GM23338 (cell line): ENCODE measurements around the gene CCBE1.

ENCODE experiments used
- CREB1 ChIP-seq: fragments of 250-450 bp; sonication (Bioruptor Pico); IDR thresholded peaks from 2 replicates; pipeline ENCODE4 v1.5.0; 2020; ENCODE audit warnings: low read depth, mild to moderate bottlenecking, moderate library complexity
- EZH2 ChIP-seq: fragments of 200-600 bp; sonication (generic); IDR thresholded peaks from one replicate; pipeline ENCODE4 v1.8.0; 2017; ENCODE audit warnings: antibody characterized with exemption, mild to moderate bottlenecking, low read depth; ENCODE audit not compliant: unreplicated experiment
- EZH2phosphoT487 ChIP-seq: fragments of 200-600 bp; sonication (generic); IDR thresholded peaks from one replicate; pipeline ENCODE4 v1.8.1; 2018; ENCODE audit warnings: antibody characterized with exemption; ENCODE audit not compliant: unreplicated experiment
- JUNB ChIP-seq: IDR thresholded peaks from one replicate; pipeline ENCODE4 v1.6.1; 2016; ENCODE audit warnings: antibody characterized with exemption; ENCODE audit not compliant: unreplicated experiment
- POLR2AphosphoS5 ChIP-seq: IDR thresholded peaks from 2 replicates; pipeline ENCODE4 v1.6.1; 2016; ENCODE audit warnings: antibody characterized with exemption, low read depth
- ZNF114 ChIP-seq: fragments of 250-450 bp; sonication (Bioruptor Pico); IDR thresholded peaks from 2 replicates; pipeline ENCODE4 v1.5.0; 2020; ENCODE audit warnings: mild to moderate bottlenecking, moderate library complexity
- TF ChIP-seq, protein P1 (sequence below), 2 experiments: fragments of 200-600 bp in 1 of 2; sonication (generic) in 1 of 2; conservative IDR thresholded peaks; 2 replicates each; pipeline versions ENCODE4 v1.5.1 to v1.6.1; 2016 to 2017; ENCODE audit warnings: antibody characterized with exemption in 2 of 2, low read depth in 2 of 2, mild to moderate bottlenecking in 2 of 2, moderate library complexity in 1 of 2
- TF ChIP-seq, protein P2 (sequence below): IDR thresholded peaks from one replicate; pipeline ENCODE4 v1.6.1; 2018; ENCODE audit warnings: antibody characterized with exemption; ENCODE audit not compliant: unreplicated experiment
- TF ChIP-seq, protein P3 (sequence below): IDR thresholded peaks from 2 replicates; pipeline ENCODE4 v1.6.1; 2016; ENCODE audit warnings: antibody characterized with exemption

DNA sequence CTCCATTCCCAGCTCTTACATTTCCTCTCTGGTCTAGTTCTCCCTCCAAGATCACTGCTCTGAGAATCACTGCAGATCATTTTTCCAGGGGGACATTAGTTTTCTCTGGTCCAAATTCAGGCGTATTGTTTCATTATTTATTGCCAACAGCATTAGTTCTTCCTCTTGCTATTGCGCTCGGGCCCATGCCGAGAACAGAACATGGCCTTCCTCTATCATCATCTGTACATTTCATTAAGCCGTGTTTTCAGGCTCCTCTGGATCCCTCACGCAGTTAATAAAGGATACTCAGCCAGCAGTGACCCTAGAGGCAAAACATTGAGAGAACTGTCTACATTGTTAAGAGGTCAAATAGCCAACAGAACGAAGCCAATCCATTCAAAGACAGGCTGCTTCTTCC is 63.9 kb downstream of the CCBE1 start:
- TF ChIP-seq, protein P1, sequence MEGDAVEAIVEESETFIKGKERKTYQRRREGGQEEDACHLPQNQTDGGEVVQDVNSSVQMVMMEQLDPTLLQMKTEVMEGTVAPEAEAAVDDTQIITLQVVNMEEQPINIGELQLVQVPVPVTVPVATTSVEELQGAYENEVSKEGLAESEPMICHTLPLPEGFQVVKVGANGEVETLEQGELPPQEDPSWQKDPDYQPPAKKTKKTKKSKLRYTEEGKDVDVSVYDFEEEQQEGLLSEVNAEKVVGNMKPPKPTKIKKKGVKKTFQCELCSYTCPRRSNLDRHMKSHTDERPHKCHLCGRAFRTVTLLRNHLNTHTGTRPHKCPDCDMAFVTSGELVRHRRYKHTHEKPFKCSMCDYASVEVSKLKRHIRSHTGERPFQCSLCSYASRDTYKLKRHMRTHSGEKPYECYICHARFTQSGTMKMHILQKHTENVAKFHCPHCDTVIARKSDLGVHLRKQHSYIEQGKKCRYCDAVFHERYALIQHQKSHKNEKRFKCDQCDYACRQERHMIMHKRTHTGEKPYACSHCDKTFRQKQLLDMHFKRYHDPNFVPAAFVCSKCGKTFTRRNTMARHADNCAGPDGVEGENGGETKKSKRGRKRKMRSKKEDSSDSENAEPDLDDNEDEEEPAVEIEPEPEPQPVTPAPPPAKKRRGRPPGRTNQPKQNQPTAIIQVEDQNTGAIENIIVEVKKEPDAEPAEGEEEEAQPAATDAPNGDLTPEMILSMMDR (conservative IDR thresholded peaks at IDR 0.05; ENCODE audit: low read depth in 2 of 2): no peak
- TF ChIP-seq, protein P2, sequence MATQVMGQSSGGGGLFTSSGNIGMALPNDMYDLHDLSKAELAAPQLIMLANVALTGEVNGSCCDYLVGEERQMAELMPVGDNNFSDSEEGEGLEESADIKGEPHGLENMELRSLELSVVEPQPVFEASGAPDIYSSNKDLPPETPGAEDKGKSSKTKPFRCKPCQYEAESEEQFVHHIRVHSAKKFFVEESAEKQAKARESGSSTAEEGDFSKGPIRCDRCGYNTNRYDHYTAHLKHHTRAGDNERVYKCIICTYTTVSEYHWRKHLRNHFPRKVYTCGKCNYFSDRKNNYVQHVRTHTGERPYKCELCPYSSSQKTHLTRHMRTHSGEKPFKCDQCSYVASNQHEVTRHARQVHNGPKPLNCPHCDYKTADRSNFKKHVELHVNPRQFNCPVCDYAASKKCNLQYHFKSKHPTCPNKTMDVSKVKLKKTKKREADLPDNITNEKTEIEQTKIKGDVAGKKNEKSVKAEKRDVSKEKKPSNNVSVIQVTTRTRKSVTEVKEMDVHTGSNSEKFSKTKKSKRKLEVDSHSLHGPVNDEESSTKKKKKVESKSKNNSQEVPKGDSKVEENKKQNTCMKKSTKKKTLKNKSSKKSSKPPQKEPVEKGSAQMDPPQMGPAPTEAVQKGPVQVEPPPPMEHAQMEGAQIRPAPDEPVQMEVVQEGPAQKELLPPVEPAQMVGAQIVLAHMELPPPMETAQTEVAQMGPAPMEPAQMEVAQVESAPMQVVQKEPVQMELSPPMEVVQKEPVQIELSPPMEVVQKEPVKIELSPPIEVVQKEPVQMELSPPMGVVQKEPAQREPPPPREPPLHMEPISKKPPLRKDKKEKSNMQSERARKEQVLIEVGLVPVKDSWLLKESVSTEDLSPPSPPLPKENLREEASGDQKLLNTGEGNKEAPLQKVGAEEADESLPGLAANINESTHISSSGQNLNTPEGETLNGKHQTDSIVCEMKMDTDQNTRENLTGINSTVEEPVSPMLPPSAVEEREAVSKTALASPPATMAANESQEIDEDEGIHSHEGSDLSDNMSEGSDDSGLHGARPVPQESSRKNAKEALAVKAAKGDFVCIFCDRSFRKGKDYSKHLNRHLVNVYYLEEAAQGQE: no peak
- TF ChIP-seq CREB1 (CRISPR knock-in tag) (no peak), POLR2AphosphoS5 (no peak), EZH2phosphoT487 (no peak), JUNB (no peak), EZH2 (no peak), ZNF114 (CRISPR knock-in tag) (no peak)
- TF ChIP-seq, protein P3, sequence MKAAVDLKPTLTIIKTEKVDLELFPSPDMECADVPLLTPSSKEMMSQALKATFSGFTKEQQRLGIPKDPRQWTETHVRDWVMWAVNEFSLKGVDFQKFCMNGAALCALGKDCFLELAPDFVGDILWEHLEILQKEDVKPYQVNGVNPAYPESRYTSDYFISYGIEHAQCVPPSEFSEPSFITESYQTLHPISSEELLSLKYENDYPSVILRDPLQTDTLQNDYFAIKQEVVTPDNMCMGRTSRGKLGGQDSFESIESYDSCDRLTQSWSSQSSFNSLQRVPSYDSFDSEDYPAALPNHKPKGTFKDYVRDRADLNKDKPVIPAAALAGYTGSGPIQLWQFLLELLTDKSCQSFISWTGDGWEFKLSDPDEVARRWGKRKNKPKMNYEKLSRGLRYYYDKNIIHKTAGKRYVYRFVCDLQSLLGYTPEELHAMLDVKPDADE: no peak
